Ovary (tissue), 9 donors: ENCODE results near the gene SCG3. TPM values are rescaled to one million over a fixed set of nuclear protein-coding genes. Genes with fewer than 3 reads are reported as not detected.

Source experiments
- DNase-seq, 5 donors: peaks; one replicate each; pipeline ENCODE4 v3.0.0-alpha.2; 2019 to 2020
- H3K27ac ChIP-seq, 2 donors: fragments of 200-600 bp; one replicate each; pipeline versions ENCODE4 v1.5.1 to v1.8.0; 2019 to 2022
- H3K27me3 ChIP-seq: fragments of 200-600 bp; one replicate; pipeline ENCODE4 v1.8.0; 2022
- H3K36me3 ChIP-seq: fragments of 200-600 bp; sonication (generic); one replicate; pipeline ENCODE4 v1.5.1; 2019
- H3K4me1 ChIP-seq: one replicate; pipeline ENCODE4 v1.8.1; 2013; ENCODE audit warnings: mild to moderate bottlenecking, moderate library complexity; ENCODE audit not compliant: insufficient read depth
- H3K4me3 ChIP-seq: fragments of 200-600 bp; sonication (generic); one replicate; pipeline ENCODE4 v1.5.1; 2017
- H3K9me3 ChIP-seq, 2 donors: fragments of 200-600 bp in 1 of 2; sonication (generic) in 1 of 2; one replicate each; pipeline versions ENCODE4 v1.5.1 to v1.8.1; 2013 to 2019; ENCODE audit warnings: mild to moderate bottlenecking in 1 of 2, moderate library complexity in 1 of 2
- EP300 ChIP-seq: sonication (generic); formaldehyde crosslinking; IDR thresholded peaks from one replicate; pipeline ENCODE4 v1.6.1; 2017; ENCODE audit warnings: antibody characterized with exemption
- POLR2A ChIP-seq: fragments of 450-650 bp; IDR thresholded peaks from one replicate; pipeline ENCODE4 v1.6.1; 2017; ENCODE audit warnings: antibody characterized with exemption, mild to moderate bottlenecking, moderate library complexity
- WGBS, 3 donors: extraction: QIAGEN DNeasy Blood & Tissue Kit in 1 of 3; methylation state at CpG; one replicate each; pipeline versions ENCODE4 v1.1.5 to v1.1.7; 2013 to 2017; 5-methylcytosine and 5-hydroxymethylcytosine counted together
- intact Hi-C, 4 donors: fragments of 100-400 bp; cut with DNase I; formaldehyde crosslinking; loops; one replicate each; pipeline versions ENCODE4 v1.11.0 to v1.15.1; 2022 to 2023
- polyA plus RNA-seq, 2 donors: library from polyadenylated mRNA; stranded (reverse); fragments of 200-250 nt in 1 of 2; fragments of 350-450 nt in 1 of 2; fragmentation: Illumina TruSeq in 1 of 2; extraction: RNeasy Lipid Tissue Mini Kit (QIAGEN cat#74804) in 1 of 2; gene quantifications; one replicate each; pipeline ENCODE4 v1.2.3, GENCODE V29; 2013 to 2014
- total RNA-seq, 7 donors: library from RNA; depleted of rRNA in 2 of 7; stranded (reverse); fragments of >200 nt in 2 of 7; fragmentation: NEBNext Ultra II Directional in 3 of 7; extraction: Animal tissue kit (Norgen Biotek cat#: 25700) in 3 of 7; gene quantifications; one replicate each; pipeline versions ENCODE4 v1.1.0 to v1.2.4, GENCODE V29; 2016 to 2023
- TF ChIP-seq, protein P1 (sequence below), 3 donors: fragments of 450-650 bp in 2 of 3; fragments of 200-600 bp in 1 of 3; IDR thresholded peaks; one replicate each; pipeline versions ENCODE4 v1.5.1 to v1.8.0; 2016 to 2022; ENCODE audit warnings: antibody characterized with exemption in 3 of 3, mild to moderate bottlenecking in 1 of 3
- donor health status: DM: no; HTN: no; CAD: no; lungs with moderate emphysema.
- donor health status: DM: no; HTN: no; CAD: no.
- donor health status: Bipolar disorder and iron deficiency.
- donor health status: DM: yes; HTN: yes; CAD: no.
- donor health status: DM: no; HTN: no; CAD: no.
- donor health status: DM: yes; HTN: yes; CAD: no.

SCG3 gene
- total and polyA plus RNA-seq, 9 donors, result 0.08 to 0.46 (median 0.27) TPM; not detected in 4

DNA sequence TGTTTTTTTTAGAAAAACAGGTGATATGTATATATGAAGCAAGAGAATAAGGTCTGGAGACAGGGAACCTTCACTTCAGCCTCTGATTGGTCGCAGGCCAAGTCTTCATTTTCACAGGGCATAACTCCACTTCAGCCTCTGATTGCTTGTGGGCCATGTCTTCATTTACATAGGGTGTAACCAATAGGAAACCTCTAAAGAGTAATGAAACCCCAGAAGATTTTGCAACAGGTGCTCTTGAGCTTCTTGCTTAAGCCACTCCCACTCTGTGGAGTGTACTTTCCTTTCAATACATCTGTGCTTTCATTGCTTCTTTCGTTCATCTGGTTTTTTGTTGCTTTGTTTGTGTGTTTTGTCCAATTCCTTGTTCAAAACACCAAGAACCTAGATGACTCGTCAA lies 22.6 kb upstream of the SCG3 start:
- Histone ChIP-seq H3K36me3 (no peaks in the 10 kb centered on the region), H3K27me3 (no peaks in the 10 kb centered on the region), H3K4me1 (no peaks in the 10 kb centered on the region), H3K27ac (no peak overlapping the region), H3K4me3 (no peak overlapping the region), H3K9me3 (no peaks in the 10 kb centered on the region)
- TF ChIP-seq EP300 (no peak), POLR2A (no peak)
- TF ChIP-seq, protein P1, sequence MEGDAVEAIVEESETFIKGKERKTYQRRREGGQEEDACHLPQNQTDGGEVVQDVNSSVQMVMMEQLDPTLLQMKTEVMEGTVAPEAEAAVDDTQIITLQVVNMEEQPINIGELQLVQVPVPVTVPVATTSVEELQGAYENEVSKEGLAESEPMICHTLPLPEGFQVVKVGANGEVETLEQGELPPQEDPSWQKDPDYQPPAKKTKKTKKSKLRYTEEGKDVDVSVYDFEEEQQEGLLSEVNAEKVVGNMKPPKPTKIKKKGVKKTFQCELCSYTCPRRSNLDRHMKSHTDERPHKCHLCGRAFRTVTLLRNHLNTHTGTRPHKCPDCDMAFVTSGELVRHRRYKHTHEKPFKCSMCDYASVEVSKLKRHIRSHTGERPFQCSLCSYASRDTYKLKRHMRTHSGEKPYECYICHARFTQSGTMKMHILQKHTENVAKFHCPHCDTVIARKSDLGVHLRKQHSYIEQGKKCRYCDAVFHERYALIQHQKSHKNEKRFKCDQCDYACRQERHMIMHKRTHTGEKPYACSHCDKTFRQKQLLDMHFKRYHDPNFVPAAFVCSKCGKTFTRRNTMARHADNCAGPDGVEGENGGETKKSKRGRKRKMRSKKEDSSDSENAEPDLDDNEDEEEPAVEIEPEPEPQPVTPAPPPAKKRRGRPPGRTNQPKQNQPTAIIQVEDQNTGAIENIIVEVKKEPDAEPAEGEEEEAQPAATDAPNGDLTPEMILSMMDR (IDR thresholded peaks at IDR 0.05), result no peak
- WGBS, 3 donors, result 75 to 90% (median 76%) methylated on average over 3 of the region's 3 CpGs
- DNase-seq, result no peak
- intact Hi-C loops, result no loop called here

DNA sequence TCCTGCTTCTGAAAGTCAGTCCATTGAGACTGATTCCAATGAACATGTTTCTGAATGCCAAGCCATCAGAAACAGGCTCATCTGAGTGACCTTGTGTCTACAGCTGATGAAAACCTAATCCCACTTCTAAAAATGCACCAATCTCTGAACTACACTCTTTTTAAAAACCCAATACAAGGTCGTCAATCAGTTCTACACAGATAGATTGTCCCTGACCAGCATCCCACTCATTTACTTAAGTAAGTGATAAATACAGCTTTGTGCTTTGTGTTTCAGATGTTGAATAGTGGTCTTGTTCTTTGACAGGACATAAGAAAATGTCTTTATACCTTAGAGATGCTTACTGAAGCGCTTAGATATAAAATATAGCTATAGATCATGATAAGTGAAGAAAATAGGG lies 20.2 kb upstream of the SCG3 start:
- Histone ChIP-seq H3K36me3 (no peaks in the 10 kb centered on the region), H3K27me3 (no peaks in the 10 kb centered on the region), H3K4me1 (no peaks in the 10 kb centered on the region), H3K4me3 (no peak overlapping the region), H3K9me3 (no peaks in the 10 kb centered on the region), H3K27ac (no peak overlapping the region)
- intact Hi-C loops, result loop anchor here in 1 of 4 donors (5.0 kb wide), 1 partner anchor 116 kb away; no protein-coding TSS in a partner anchor
- TF ChIP-seq, protein P1 (IDR thresholded peaks at IDR 0.05), result no peak
- TF ChIP-seq EP300 (no peak), POLR2A (no peak)
- no peak for DNase-seq
- WGBS, 3 donors, result 80 to 89% (median 84%) methylated on average over 2 of the region's 2 CpGs

DNA sequence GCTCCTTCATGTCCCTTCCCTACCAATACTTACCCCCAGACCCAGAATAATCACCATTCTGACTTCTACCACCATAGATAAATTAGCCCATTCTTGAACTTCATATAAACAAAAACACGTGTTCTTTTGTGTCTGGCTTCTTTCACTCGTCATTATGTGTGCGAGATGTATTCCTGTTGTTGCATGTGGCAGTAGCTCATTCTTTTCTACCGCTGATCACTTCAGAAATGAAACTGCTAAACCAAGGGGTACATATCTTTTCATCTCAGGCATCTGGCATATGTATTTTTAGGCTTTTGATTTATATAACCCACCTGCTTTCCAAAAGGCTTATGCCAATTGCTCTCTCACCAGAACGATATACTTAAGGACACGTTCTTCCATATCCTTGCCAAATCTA lies 13.8 kb upstream of the SCG3 start:
- no peaks in the 10 kb centered on the region for H3K4me1 ChIP-seq
- 49 to 61% (median 54%) methylated on average over 6 of the region's 6 CpGs for WGBS, 3 donors
- no peak for TF ChIP-seq EP300
- TF ChIP-seq POLR2A, result no peak
- TF ChIP-seq, protein P1 (IDR thresholded peaks at IDR 0.05), result no peak
- no peaks in the 10 kb centered on the region for H3K9me3 ChIP-seq
- no peak for DNase-seq
- H3K27ac ChIP-seq, result no peak overlapping the region
- H3K4me3 ChIP-seq, result no peak overlapping the region
- no peaks in the 10 kb centered on the region for H3K27me3 ChIP-seq
- H3K36me3 ChIP-seq, result no peaks in the 10 kb centered on the region
- intact Hi-C loops, result no loop called here

GRCh38 chr15:51668446-51668845 lies 12.9 kb upstream of the SCG3 start:
- Histone ChIP-seq H3K27me3 (no peaks in the 10 kb centered on the region), H3K27ac (no peak overlapping the region), H3K4me3 (no peak overlapping the region), H3K9me3 (no peaks in the 10 kb centered on the region), H3K4me1 (no peaks in the 10 kb centered on the region), H3K36me3 (no peaks in the 10 kb centered on the region)
- intact Hi-C loops, result no loop called here
- no peak for DNase-seq
- 72 to 81% (median 77%) methylated on average over 5 of the region's 5 CpGs for WGBS, 3 donors
- TF ChIP-seq, protein P1 (IDR thresholded peaks at IDR 0.05), result no peak

DNA sequence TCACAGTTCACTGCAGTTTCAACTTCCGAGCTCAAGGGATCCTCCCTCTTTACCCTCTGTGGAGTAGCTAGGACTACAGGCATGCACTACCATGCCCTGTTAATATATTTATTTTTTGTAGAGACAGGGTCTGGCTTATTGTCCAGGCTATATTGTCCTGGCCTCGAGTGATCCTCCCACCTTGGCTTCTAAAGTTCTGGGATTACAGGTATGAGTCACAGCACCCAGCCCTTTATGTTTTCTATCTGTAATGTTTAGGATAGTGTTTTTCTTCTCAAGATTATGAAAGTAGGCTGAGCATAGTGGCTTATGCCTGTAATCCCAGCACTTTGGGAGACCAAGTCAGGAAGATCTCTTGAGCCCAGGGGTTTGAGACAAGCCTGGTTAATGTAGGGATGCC lies 11.9 kb upstream of the SCG3 start:
- intact Hi-C loops, result no loop called here
- TF ChIP-seq POLR2A (no peak), EP300 (no peak)
- TF ChIP-seq, protein P1 (IDR thresholded peaks at IDR 0.05), result no peak
- H3K4me3 ChIP-seq, result no peak overlapping the region
- H3K4me1 ChIP-seq, result no peaks in the 10 kb centered on the region
- no peak for DNase-seq
- no peaks in the 10 kb centered on the region for H3K27me3 ChIP-seq
- no peak overlapping the region for H3K27ac ChIP-seq
- 61 to 78% (median 61%) methylated on average over 2 of the region's 2 CpGs for WGBS, 3 donors
- H3K9me3 ChIP-seq, result no peaks in the 10 kb centered on the region
- H3K36me3 ChIP-seq, result no peaks in the 10 kb centered on the region
